Spinal cord (tissue), 10 donors: ENCODE measurements around the gene RASA3. TPM values are rescaled to one million over a fixed set of nuclear protein-coding genes. Genes with fewer than 3 reads are reported as not detected.

Experiments used
- DNase-seq, 6 donors: peaks; one replicate each; pipeline versions ENCODE4 v3.0.0 to v3.0.0-alpha.2; 2013 to 2015; ENCODE audit warnings: low spot score in 6 of 6, low read depth in 4 of 6
- H3K27ac ChIP-seq: one replicate; pipeline ENCODE4 v1.5.1; 2013; ENCODE audit warnings: low read depth, low read length, control low read depth
- H3K27me3 ChIP-seq: one replicate; pipeline ENCODE4 v1.6.1; 2013; ENCODE audit warnings: low read length; ENCODE audit not compliant: control insufficient read depth, insufficient read depth
- H3K36me3 ChIP-seq: one replicate; pipeline ENCODE4 v1.6.1; 2013; ENCODE audit warnings: low read length; ENCODE audit not compliant: control insufficient read depth, insufficient read depth
- H3K4me1 ChIP-seq: one replicate; pipeline ENCODE4 v1.6.1; 2013; ENCODE audit warnings: low read length; ENCODE audit not compliant: control insufficient read depth, insufficient read depth
- H3K4me3 ChIP-seq: one replicate; pipeline ENCODE4 v1.5.1; 2013; ENCODE audit warnings: low read depth, low read length, control low read depth
- H3K9me3 ChIP-seq: one replicate; pipeline ENCODE4 v1.6.1; 2013; ENCODE audit warnings: low read length; ENCODE audit not compliant: control insufficient read depth, insufficient read depth
- WGBS: methylation state at CpG from one replicate; pipeline ENCODE4 v1.1.5; 2013; ENCODE audit warnings: missing lambda C conversion rate; ENCODE audit not compliant: insufficient coverage; 5-methylcytosine and 5-hydroxymethylcytosine counted together
- polyA plus RNA-seq, 2 donors: library from polyadenylated mRNA; unstranded; fragments of 120-200 nt; gene quantifications; one replicate each; pipeline ENCODE4 v1.2.1, GENCODE V29; 2013; ENCODE audit not compliant: insufficient read length in 2 of 2
- total RNA-seq, 2 donors: library from RNA; depleted of rRNA in 1 of 2; stranded (reverse); fragments of 120-200 nt in 1 of 2; fragments of >200 nt in 1 of 2; gene quantifications; one replicate each; pipeline versions ENCODE4 v1.2.3 to v1.2.4, GENCODE V29; 2013 to 2014
- donor health status: healthy.

The RASA3 gene
- total and polyA plus RNA-seq, 4 donors, result 15.2 to 31.6 (median 23.2) TPM

DNA sequence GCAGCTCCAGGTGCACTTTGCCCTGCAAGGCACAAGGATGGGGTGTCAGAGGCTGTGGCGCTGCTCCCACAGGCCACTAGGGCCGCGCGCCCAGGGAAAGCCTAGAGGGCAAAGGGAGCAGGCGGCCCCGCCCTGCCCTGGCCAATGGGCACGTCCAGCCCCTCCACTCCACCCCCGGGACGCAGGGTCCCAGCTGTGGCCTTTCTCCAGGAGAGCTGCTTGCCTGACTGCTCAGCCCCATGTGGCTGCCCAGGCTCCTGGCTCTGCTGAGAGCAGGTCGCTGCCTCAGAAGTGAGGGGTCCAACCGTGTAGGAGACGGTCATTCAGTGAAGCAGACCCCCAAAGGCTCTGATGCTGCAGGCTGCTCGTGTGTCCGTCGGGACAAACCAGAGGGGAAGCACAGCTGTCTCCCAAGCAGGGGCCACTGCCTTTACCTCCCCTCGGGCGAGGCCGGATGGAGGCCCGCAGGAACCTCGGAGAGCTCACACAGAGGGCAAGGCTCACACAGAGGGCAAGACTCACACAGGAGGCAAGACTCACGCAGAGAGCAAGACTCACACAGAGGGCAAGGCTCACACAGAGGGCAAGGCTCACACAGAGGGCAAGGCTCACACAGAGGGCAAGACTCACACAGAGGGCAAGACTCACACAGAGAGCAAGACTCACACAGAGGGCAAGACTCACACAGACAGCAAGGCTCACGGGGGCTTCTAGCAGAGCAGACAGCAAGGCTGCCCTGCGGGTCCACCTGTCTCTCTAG is 102.4 kb downstream of the RASA3 start:
- Histone ChIP-seq H3K36me3 (peaks cover 74% of the 10 kb centered on the region), H3K27ac (no peak overlapping the region), H3K4me3 (no peak overlapping the region), H3K4me1 (peaks cover 61% of the 10 kb centered on the region), H3K9me3 (no peaks in the 10 kb centered on the region), H3K27me3 (no peaks in the 10 kb centered on the region)
- no peak for DNase-seq
- 76% methylated on average over 20 of the region's 23 CpGs for WGBS

GRCh38 chr13:114027826-114028225 is 104.6 kb downstream of the RASA3 start:
- peak overlapping the region; percentile 26 for H3K27ac ChIP-seq
- H3K36me3 ChIP-seq, result peaks cover 85% of the 10 kb centered on the region

GRCh38 chr13:114027046-114027715 is 105.2 kb downstream of the RASA3 start:
- H3K9me3 ChIP-seq, result no peaks in the 10 kb centered on the region
- peak overlapping the region; percentile 26 for H3K27ac ChIP-seq
- peak in 2 of 6 donors; percentile 44 to 71 for DNase-seq
- H3K36me3 ChIP-seq, result peaks cover 85% of the 10 kb centered on the region
- WGBS, result 62% methylated on average over 15 of the region's 21 CpGs
- H3K4me1 ChIP-seq, result peaks cover 46% of the 10 kb centered on the region
- H3K4me3 ChIP-seq, result no peak overlapping the region
- H3K27me3 ChIP-seq, result no peaks in the 10 kb centered on the region

More at GRCh38 chr13:114027826-114028225, 104.6 kb downstream of the RASA3 start:
- H3K27me3 ChIP-seq, result no peaks in the 10 kb centered on the region
- DNase-seq, result no peak
- H3K4me1 ChIP-seq, result peaks cover 52% of the 10 kb centered on the region
- H3K9me3 ChIP-seq, result no peaks in the 10 kb centered on the region
- H3K4me3 ChIP-seq, result no peak overlapping the region
- 96% methylated on average over 21 of the region's 21 CpGs for WGBS

GRCh38 chr13:114026481-114026880 is 105.9 kb downstream of the RASA3 start:
- Histone ChIP-seq H3K36me3 (peaks cover 89% of the 10 kb centered on the region), H3K4me1 (peaks cover 40% of the 10 kb centered on the region), H3K27me3 (no peaks in the 10 kb centered on the region), H3K4me3 (no peak overlapping the region), H3K9me3 (no peaks in the 10 kb centered on the region), H3K27ac (no peak overlapping the region)
- no peak for DNase-seq
- 86% methylated on average over 7 of the region's 11 CpGs for WGBS

DNA sequence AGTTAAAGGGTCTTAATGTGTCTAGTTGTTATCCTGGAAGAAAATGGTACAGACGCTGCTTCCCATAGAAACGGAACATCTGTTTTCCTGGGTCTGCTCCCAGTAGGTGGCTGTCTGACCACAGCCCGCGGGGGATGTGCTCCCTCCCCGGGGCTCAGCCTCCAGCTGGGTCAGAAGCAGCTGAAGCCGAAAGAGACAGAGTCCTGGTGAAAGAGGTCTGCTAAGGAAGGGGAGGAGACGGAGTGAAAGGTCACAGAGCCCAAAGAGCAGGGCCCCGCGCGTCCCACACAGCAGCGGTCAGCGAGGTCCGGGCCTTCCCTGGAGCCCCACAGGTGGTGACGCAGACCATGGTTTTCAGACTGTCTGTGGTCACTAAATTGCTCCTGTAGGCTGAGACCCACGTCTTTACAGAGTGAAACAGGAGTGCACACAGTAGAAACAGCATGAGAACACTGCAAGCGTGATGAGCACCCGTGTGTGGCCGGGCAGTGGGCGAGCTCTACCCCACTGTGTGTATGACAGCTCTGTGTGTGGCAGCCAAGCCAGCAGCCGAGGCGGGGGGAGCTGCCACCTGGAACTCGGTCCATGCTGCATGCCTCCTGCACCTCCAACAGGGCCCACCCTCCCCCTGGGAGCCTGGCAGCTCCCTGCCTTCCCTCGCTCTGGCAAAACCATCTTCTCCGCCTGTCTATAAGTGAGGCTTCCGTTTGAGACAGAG is 106.5 kb downstream of the RASA3 start:
- Histone ChIP-seq H3K4me3 (no peak overlapping the region), H3K27me3 (no peaks in the 10 kb centered on the region), H3K36me3 (peaks cover 89% of the 10 kb centered on the region), H3K9me3 (no peaks in the 10 kb centered on the region), H3K4me1 (peaks cover 39% of the 10 kb centered on the region), H3K27ac (no peak overlapping the region)
- 29% methylated on average over 25 of the region's 25 CpGs for WGBS
- DNase-seq, result peak in 2 of 6 donors; percentile 30 to 63

DNA sequence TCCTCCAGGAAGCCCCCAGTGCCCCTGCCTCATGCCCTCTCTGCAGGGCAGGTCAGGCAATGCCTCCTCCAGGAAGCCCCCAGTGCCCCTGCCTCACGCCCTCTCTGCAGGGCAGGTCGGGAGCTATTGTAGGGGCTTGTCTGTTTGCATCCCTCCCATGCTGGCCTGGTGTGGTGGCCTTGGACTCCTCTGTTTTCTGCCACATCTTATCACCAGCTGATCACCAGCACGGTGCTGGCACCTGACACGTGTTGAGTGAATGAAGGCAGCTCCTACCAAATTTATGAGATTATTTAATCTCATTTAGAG is 107.1 kb downstream of the RASA3 start:
- H3K9me3 ChIP-seq, result no peaks in the 10 kb centered on the region
- H3K4me1 ChIP-seq, result peaks cover 39% of the 10 kb centered on the region
- no peak for DNase-seq
- H3K4me3 ChIP-seq, result no peak overlapping the region
- no peaks in the 10 kb centered on the region for H3K27me3 ChIP-seq
- H3K36me3 ChIP-seq, result peaks cover 89% of the 10 kb centered on the region
- no peak overlapping the region for H3K27ac ChIP-seq
- WGBS, result 56% methylated on average over 2 of the region's 4 CpGs

DNA sequence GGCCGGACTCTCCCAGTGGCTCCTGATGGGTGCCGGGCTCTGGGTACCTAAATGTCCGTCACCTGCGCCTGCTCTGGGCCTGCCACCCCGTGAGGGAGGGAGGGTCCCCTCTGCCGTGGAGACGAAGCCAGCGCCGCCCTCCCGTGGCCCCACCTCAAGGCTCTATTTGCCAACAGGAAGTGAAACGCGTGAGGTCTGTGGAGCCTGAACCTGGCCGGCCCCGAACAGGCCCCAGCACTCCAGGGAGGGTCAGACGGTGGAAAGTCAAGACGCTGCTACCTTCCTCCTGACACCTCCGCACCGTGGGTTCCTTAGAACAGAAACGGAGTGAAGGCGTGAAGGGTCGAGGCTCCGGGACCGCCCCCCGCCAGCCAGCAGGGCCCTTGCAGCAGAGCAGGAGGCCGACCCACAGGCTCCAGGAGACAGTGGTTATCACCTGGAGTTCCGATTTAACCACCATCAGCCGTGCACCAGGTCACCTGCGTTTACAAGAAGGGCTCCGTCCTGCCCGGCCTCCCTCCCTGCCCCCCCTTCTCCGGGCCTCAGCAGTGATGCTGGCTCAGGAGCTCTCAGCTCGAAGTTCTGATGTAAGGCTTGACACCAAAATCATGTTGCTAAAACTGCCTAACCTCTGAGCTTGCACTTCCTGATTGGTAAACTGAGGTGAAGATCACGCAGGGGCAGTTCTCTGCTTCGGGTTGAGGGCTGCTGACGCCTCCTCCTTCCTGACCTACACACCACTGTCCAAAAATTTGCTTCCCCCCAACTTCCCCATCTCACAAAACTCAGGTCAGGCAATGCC is 107.6 kb downstream of the RASA3 start:
- Histone ChIP-seq H3K9me3 (no peaks in the 10 kb centered on the region), H3K27ac (no peak overlapping the region), H3K27me3 (no peaks in the 10 kb centered on the region), H3K4me3 (no peak overlapping the region), H3K4me1 (peaks cover 35% of the 10 kb centered on the region), H3K36me3 (peaks cover 88% of the 10 kb centered on the region)
- no peak for DNase-seq
- WGBS, result 89% methylated on average over 35 of the region's 35 CpGs

- no peaks in the 10 kb centered on the region for H3K9me3 ChIP-seq
- no peak overlapping the region for H3K27ac ChIP-seq
- H3K36me3 ChIP-seq, result peaks cover 89% of the 10 kb centered on the region
- peaks cover 33% of the 10 kb centered on the region for H3K4me1 ChIP-seq
- no peak for DNase-seq
- no peak overlapping the region for H3K4me3 ChIP-seq
- 95% methylated on average over 31 of the region's 35 CpGs for WGBS
- no peaks in the 10 kb centered on the region for H3K27me3 ChIP-seq
Observed at GRCh38 chr13:114023716-114024602, 108.5 kb downstream of the RASA3 start.
